HG02852 (cell line): ENCODE results near the gene DNALI1.
"Not testable (repeated sequence)": the region's sequence is repeated elsewhere in the genome, so short reads cannot be mapped to it uniquely, and the experiment has no call there.

Experiments
- ATAC-seq: cut with Tn5 transposase; IDR thresholded peaks from one replicate; pipeline ENCODE4 v1.9.1; 2021; ENCODE audit warnings: mild to moderate bottlenecking, moderate library complexity; ENCODE audit not compliant: unreplicated experiment

The DNALI1 gene

DNA sequence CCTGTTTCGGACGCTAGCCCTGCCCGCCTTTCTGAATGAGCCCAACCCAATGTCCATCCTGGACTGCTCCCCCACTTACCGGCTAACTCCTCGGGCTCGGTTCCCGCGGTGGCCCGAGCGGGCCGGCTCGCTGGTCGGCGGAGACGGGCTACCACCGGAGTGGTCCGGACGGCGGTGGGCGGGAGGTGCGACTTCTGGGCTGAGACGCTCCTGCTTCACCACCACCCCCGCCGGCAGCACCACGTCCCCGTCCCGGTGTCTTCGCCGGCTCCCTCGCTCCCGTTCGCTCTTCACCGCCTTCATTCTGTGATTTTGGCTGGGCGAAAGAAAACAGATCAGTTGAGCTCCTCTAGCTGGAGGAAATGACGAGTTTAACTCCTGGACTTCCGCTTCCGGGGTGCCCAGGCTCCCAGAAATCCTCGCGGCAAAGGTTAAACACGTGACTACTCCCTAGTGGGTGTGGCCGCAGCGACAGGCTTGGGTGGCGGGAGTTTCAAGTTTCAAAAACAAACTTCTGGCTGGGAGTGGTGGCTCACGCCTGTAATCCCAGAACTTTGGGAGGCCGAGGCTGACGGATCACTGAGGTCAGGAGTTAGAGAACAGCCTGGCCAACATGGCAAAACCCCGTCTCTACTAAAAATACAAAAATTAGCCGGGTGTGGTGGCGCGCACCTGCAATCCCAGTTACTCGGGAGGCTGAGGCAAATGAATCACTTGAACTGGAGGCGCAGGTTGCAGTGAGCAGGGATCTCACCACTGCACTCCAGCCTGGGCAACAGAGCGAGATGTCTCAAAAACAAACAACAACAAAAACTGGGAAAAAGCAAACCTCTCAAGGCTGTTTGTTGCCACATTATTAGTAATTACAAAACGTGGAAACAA is 2.6 kb upstream of the DNALI1 start, which contains the start of gene SNIP1:
Gene SNIP1 (minus strand): TSS at position 367 of the 882 bp plus-strand sequence. CDS start 64 bp downstream, at position 303.
- ATAC-seq = peak; percentile 87

DNA sequence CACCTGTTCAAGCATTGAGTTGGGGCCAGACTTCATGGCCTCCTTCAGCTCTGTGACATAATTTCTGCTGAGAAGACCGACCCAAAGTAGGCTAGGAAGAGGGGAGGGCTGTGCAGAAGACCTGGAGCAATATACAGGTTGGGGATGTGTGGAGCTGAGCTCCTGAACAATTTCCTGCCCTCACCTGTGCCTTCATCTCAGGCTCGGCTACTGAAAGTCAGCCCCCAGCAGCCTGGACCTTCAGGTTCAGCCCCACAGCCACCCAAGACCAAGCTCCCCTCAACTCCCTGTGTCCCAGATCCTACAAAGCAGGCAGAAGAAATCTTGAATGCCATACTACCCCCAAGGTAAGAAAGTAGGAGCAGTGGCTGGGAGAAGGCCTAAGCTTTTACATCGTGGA is 662 bp downstream of the DNALI1 start:
- no peak for ATAC-seq

DNA sequence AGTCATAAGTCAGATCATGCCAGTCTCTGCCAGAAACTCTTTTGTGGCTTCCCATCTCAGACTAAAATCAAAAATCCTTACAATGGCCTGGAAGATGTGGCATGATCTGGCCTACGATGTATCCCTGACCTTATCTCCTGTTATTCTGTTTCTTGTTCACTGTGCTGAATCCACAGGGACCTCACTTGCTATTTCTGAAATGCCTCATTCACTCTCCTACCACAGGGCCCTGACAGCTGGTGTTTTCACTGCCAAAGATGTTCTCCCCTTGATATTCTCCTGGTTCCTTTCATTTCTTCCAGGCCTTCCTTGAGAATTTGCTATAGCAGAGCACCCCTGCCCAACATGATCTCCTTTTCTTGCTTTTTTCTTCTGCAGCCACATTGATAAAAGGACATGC is 1.7 kb downstream of the DNALI1 start:
- ATAC-seq = no peak

DNA sequence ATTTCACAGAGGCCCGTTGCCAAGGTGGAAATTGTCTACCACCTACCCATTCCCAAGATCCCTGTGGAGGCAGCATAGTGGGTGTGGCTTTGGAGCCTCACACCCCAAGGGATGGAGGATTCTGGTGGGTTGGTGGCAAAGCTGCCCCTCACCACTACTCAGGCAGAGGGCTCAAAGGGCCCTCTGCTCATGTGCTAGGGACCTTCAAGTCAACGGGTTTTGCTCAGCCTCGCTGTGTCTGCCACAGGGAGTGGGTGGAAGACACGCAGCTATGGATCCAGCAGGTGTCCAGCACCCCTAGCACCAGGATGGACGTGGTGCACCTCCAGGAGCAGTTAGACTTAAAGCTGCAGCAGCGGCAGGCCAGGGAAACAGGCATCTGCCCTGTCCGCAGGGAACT is 2.3 kb downstream of the DNALI1 start:
- no peak for ATAC-seq

DNA sequence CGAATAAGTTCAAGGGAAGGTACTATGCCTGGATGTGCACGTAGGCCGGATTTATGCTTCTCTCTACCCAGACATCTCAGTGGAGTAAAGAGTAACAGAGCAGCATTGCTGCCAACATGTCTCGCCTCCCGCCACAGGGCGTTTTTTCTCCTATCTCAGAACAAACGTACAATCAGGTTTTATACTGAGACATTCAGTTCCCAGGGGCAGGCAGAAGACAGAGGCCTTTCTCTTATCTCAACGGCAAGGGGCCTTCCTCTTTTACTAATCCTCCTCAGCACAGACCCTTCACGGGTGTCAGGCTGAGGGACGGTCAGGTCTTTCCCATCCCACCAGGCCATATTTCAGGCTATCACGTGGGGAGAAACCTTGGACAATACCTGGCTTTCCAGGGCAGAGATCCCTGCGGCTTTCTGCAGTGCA is 3.2 kb downstream of the DNALI1 start:
- ATAC-seq = not testable (repeated sequence)

DNA sequence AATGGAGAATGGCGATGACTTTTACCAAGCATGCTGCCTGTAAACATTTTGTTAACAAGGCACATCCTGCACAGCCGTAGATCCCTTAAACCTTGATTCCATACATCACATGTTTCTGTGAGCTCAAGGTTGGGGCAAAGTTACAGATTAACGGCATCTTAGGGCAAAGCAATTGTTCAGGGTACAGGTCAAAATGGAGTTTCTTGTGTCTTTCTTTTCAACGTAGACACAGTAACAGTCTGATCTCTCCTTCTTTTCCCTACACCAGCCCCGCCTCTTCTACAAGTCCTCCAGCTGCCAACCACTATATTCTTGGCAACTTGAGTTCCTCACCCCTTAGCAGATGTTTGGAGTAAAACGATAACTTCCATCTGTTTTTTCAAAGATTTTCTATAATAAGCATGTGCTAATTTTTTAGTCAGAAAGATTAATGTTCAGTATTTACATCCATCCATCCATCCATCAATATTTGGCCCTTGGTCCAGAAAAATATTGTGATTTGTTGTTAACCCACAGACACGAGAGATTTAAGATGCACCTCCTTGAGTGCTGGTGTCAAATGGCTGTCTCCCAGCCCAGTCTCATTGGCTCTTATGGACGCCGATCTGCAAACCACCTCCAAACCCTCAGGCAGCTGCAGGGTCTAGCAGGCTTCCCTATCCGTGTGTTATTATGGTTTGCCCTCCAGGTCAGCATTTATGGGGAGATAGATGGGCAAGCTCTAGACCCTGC is 3.8 kb downstream of the DNALI1 start:
- no peak for ATAC-seq

DNA sequence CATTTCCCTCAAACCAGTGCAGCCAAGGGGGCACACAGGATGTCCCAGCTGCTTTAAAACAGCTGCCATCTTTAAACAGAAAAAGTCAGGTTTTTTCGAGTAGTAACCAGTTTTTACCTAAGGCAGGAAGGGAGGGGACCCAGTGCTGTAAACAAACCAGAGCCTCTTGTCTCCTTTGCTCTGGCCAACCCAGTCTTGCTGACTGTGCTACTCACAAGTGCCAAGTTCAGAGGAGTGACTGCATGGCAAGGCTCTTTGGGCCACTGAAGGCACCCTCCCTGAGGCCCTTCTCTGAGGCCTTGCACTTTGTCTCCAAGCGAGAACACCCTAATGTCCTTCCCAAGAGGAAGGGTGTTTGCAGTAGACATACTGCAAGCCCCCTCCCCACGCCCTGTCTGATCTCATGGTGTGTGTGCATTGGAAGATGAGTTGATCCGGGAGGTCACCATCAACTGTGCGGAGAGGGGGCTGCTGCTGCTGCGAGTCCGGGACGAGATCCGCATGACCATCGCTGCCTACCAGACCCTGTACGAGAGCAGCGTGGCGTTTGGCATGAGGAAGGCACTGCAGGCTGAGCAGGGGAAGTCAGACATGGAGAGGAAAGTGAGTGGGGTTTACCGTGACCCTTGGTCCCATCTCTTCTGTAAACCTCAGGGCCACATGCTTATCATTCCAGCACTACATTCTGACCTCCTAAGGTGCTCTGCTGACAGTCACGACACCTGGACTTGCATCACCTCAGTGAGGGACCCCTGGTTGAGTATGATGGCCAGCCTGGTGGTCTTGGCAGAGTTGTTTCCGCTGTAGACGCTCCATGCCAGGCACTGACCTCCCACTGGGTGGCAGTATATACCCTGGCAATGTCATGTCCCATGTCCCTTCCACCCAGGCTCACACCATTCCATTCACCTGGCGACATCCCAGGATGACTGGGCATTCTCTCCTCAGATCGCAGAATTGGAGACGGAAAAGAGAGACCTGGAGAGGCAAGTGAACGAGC is 4.7 kb downstream of the DNALI1 start:
- no peak for ATAC-seq

DNA sequence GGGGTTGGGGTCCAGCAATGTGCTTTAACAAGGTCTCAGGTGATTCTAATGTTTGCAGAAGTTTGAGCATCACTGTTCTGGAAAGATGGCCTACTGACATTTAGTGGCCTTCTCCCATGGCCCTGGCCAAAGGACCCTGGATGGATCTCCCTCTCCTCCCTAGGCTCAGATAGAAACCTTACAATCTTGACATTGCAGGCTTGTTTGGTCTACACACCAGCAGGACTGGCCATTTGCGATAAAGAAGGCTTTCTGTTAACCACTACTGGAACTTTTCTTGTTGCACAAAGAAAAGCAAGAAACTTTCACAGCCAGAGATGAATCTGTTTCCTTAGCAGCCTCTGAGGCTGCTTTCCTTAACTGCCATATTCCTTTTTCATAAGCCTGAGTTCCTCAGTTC is 6.2 kb downstream of the DNALI1 start:
- ATAC-seq = no peak

DNA sequence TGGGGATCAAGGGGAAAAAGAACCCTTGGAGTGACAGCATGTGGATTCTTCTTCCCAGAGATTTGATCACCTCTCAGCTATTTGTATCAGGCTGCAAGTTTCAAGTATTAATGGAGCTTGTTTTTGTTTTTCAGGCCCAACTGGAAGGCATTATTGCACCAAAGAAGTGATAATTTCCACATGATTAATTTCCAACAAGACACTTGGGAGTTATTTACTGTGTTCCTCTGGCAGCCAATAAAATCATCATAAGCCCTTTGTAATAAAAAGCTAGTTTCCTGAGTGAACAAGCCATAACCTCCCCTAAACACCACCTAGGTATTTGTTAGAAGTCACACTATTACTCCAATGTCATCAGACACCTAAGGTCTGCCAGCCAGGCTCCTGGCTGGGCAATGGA is 8.2 kb downstream of the DNALI1 start:
- ATAC-seq = no peak

DNA sequence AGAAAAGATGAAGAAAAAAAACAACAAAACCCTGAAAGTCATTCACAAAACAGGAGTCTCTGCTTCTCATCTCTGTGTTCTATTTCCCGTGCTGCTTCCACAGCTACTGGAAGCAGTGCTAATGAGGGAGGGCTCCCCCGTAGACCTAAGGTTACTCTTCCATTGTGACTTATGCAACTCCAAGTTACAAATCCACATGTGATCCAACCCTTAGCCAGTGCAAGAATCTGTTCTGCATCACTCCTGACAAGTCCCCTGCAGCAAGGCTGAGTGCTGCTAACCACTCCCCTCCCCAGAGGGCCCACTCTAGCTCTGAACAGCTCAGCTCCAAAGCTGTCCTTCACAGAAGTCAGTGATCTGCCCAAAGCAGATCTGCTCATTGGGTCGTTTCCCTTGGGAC is 10.3 kb downstream of the DNALI1 start:
- ATAC-seq = no peak

DNA sequence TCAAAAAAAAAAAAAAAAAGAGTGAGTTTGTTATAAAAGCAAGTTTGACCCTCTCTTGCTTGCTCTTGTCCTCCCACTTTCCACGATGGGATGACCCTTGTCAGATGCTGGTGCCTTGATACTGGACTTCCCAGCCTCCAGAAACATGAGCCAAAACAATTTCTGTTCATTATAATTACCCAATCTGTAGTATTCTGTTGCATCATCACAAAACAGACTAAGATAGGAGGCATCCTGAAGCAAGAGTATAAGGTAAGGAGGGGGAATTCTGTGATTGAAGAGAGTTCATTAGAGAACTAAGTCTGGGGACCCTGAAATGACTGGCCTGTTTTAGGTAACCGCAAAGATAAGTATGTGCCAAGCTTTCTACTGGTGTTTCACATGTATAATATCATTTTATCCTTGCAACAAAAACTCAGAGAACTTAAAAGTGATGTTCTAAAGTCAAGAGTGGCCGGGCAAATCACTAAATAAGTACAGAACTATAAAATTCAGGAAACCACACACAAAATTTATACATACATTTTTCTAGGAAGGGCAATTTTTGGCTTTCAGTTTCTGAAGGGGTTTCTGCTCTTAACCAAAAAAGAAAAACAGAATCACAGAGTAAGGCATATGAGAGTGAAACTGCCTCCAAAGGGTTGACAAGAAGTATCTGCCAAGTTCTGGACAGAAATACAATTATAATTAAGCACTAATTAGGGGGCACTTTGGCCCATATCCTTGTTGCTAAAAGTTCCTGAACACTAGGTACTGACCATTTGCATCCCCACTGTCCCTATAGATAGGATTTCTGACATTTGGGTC is 14.0 kb downstream of the DNALI1 start:
- ATAC-seq = no peak

DNA sequence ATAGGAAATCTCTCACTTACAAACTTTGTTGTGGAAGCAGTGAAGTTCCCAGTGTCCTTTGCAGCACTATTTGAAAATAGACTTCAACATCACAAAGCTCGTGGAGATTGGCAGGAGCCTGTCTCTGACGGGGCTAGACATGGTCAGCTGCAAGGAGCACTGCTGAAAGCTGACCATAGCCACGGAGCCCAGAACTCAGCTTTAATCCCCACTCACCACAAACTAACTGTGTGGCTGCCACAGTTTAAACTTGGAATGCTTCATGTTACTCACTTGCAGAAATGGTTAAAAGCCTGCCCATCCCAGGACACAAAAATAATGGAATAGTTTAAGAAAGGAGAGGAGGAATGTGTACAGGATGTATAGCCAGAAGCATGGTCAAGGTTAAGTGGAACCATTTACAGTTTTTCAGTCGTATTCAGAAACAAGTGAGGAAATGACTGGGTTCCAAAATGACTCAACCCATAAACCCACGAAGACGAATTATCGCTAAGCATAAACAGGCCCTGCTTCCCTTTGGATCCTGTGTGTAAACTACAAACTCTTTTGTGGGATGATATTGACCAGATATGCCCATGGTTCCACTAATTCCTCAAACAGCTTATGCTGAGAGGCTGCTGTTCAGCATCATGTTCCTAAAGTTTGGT is 18.2 kb downstream of the DNALI1 start:
- no peak for ATAC-seq

DNA sequence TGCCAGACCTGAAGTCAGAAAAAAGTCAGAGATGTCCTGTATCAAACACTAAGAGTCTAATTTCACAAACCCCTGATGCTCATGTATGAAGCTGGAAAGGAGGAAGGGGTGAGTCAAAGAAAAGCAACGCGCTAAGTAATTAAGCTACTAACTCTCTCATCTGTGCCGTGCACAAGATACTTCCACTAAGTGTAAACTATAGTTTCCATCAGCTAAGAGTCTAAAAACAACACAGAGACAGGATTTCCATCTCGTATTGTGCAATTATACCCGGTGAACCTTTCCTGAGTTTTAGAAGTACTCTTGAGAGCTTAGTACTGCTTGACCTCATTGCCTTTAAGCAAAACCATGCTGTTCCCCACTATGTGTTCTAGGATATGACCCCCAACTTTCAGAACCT is 19.0 kb downstream of the DNALI1 start:
- ATAC-seq = no peak

DNA sequence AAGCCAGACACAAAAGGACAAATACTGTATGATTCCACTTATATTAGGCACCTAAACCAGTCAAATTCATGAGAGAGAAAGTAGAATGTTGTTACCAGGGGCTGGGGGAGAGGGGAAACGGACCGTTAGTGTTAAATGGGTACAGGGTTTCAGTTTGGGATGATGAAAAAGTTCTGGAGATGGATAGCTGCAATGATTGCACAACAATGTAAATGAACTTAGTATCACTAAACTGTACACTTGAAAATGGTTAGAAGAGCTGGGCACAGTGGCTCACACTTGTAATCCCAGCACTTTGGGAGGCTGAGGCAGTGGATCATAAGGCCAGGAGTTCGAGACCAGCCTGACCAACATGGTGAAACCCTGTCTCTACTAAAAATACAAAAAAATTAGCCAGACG is 27.8 kb downstream of the DNALI1 start:
- ATAC-seq = not testable (repeated sequence)

DNA sequence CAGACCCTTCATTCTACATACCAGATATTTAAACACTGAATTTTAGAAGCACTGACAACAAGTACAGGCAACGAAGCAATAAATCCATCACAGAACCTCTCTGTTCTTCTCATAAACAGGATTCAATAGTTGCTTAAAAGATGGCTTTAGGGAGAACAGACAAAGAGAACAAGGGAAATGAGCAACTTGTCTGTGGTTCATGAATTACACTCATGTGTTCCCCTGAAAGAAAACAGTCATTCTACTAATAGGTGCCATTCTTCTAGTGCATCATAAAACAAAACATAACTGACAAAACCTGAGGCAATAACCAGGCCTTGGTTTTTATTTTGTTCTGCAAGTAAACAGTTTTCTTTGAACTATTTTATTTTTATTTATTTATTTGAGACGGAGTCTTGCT is 32.2 kb downstream of the DNALI1 start:
- no peak for ATAC-seq

DNA sequence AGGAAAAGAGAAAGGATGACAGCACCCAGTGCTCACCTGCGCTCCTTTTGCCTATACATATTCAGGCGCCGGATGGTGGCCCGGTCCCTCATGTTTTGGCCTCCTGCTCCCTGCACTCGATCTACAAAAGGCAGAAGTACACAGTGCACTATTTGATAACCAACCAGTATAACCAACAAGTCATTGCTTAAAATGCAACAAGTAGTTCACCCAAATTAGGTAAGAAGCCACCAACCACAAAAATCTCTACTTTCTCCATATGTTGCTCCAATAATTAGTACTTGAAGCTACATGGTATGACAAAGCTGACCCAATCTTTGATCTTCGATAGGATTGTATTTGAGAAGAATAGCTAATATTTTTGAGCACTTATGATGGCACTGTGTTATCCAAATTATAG is 37.0 kb downstream of the DNALI1 start:
- ATAC-seq = no peak

DNA sequence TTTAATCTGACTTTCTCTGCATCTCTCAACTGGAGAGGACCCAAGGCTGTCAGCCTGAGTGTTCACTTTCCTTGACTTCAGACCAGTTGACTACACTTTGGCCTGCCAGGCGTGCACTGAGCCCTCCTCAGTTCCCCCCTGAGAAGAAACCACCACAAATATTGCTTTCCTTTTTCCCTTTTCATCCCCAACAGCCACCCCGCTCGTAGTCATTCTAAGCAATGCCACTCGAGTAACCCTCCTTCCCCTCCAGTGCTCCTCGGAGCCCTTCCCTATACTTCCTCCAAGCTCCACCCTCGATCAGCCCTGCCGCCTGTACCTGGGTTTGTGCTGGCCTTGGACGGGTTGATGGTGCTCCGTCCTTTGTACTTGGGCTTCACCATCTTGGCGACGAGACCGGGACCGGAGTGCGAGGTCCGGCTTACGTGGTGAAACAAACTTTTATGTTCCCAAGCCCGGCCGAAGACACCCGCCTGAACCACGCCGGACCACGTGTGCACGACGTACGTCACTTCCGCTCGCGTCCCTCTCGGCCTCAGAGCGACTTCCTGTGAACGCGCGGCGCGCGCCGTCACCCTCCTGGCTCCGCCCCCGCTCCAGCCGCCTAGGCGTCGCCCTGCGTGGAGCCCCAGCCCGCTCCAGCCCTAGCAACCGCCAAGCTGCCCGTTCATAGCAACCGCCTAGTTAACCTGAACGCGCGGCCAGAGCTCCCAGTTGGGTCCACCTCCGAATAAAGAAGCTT is 38.9 kb downstream of the DNALI1 start, which contains the start of gene GNL2:
Gene GNL2 (minus strand): TSS at position 498 of the 742 bp plus-strand sequence. CDS start 115 bp downstream, at position 383.
- ATAC-seq = peak; percentile 95

DNA sequence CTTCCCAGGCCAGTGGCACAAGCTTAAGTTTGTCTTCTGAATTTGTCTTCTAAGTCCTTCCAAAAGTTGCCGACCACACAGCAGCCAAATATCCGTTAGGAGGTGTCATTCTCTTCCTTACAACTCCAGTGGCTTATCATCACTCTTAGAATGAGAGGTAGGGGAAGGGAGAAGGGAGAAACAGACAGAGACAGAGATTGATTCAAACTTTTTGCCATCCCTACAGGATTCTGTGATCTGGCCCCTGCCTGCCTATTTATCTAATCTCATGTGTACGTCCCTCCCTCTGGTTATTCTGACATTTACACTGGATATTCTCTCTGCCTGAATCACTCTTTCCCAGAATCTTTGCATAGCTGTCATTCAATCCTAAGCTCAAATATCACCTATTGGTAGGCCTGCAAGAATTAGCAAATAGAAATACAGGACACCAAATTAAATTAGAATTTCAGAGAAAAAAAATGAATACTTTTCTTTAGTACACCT is 39.5 kb downstream of the DNALI1 start:
- no peak for ATAC-seq

DNA sequence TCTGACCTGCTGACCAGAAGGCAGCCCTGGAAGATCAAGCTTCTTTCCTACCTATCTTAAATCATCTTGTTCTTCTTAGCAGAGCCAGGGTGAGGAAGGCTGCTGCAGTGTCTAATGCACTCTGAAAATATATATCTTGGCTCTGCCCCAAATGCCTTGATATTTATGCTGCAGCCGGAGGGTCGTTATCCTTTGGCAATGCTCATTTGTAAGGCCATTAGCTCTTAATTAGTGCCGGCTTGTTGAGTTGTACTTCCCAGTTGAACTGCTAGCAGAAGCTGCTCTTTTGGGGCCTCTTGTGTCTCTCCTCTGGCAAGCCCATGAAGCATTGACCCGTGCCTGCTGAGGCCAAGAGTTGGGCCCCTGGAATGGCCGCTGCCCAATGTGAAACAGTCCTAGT is 43.2 kb downstream of the DNALI1 start:
- ATAC-seq = no peak
